GM18502 (cell line): ENCODE results near the gene TPD52L1.

Experiments used
- ATAC-seq: cut with Tn5 transposase; IDR thresholded peaks from one replicate; pipeline ENCODE4 v1.9.1; 2021; ENCODE audit warnings: mild to moderate bottlenecking; ENCODE audit not compliant: unreplicated experiment, poor library complexity

Gene TPD52L1

GRCh38 chr6:125203395-125203794 lies 49.8 kb downstream of the TPD52L1 start:
- no peak for ATAC-seq

- ATAC-seq: no peak
Observed at GRCh38 chr6:125205931-125206330, 52.4 kb downstream of the TPD52L1 start.

- no peak for ATAC-seq
Observed at GRCh38 chr6:125206389-125206788, 52.8 kb downstream of the TPD52L1 start.

- no peak for ATAC-seq
Observed at GRCh38 chr6:125207956-125208355, 54.4 kb downstream of the TPD52L1 start.

- ATAC-seq: no peak
Observed at GRCh38 chr6:125208625-125209249, 55.2 kb downstream of the TPD52L1 start.

- ATAC-seq: no peak
Observed at GRCh38 chr6:125210667-125211066, 57.1 kb downstream of the TPD52L1 start.

- no peak for ATAC-seq
Observed at GRCh38 chr6:125211352-125211751, 57.8 kb downstream of the TPD52L1 start.

- no peak for ATAC-seq
Observed at GRCh38 chr6:125212377-125212776, 58.8 kb downstream of the TPD52L1 start.

- no peak for ATAC-seq
Observed at GRCh38 chr6:125213939-125214338, 60.4 kb downstream of the TPD52L1 start.

- ATAC-seq: no peak
Observed at GRCh38 chr6:125215252-125215819, 61.8 kb downstream of the TPD52L1 start.

- ATAC-seq: no peak
Observed at GRCh38 chr6:125216015-125216414, 62.4 kb downstream of the TPD52L1 start.

GRCh38 chr6:125217369-125217768 lies 63.8 kb downstream of the TPD52L1 start:
- no peak for ATAC-seq

- no peak for ATAC-seq
Observed at GRCh38 chr6:125217992-125218391, 64.4 kb downstream of the TPD52L1 start.

- ATAC-seq: no peak
Observed at GRCh38 chr6:125219361-125219895, 65.9 kb downstream of the TPD52L1 start.

GRCh38 chr6:125220712-125221111 lies 67.1 kb downstream of the TPD52L1 start:
- ATAC-seq: no peak

GRCh38 chr6:125222531-125223455 lies 69.2 kb downstream of the TPD52L1 start:
- no peak for ATAC-seq

GRCh38 chr6:125224231-125224861 lies 70.8 kb downstream of the TPD52L1 start:
- no peak for ATAC-seq

GRCh38 chr6:125227244-125227643 lies 73.7 kb downstream of the TPD52L1 start:
- no peak for ATAC-seq

- no peak for ATAC-seq
Observed at GRCh38 chr6:125228981-125229479, 75.5 kb downstream of the TPD52L1 start.

- ATAC-seq: no peak
Observed at GRCh38 chr6:125230674-125231073, 77.1 kb downstream of the TPD52L1 start.
